NCI-H1694 (cell line): ENCODE results near the gene LCN15.
"Not testable (repeated sequence)": the region's sequence is repeated elsewhere in the genome, so short reads cannot be mapped to it uniquely, and the experiment has no call there.

Experiments
- DNase-seq: peaks from one replicate; lab custom pipeline; 2025; lab: John Stamatoyannopoulos, UW

LCN15 gene

DNA sequence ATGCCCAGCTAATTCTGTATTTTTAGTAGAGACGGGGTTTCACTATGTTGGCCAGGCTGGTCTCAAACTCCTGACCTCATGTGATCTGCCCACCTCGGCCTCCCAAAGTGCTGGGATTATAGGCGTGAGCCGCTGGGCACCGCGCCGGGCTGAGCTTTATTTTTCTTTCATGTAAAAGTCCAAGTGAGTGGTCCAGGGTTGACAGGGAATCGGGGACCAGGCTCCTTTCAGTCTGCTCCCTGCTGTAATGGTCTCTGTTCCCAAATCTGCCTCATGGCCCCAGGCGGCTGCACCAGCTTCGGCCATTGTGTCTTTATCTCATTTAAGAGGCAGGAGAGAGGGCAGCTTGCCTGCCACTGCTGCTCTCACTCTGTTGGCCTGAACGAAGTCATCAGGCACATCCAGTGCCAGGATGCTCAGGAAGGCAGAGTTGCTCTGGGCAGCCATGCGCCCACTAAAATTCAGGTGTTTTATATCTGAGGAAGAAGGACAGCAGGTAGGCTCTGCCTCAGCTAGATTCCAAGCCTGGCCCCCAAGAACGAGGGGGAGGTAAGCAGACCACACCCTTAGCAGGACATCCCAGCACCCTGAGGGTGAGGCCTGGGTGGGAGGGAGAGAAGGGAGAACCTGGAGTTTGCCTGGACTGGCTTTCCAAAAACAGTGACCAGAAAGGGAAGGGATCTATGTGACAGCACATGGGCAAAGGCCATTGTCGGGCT lies 30.1 kb upstream of the LCN15 start:
- DNase-seq: no peak

DNA sequence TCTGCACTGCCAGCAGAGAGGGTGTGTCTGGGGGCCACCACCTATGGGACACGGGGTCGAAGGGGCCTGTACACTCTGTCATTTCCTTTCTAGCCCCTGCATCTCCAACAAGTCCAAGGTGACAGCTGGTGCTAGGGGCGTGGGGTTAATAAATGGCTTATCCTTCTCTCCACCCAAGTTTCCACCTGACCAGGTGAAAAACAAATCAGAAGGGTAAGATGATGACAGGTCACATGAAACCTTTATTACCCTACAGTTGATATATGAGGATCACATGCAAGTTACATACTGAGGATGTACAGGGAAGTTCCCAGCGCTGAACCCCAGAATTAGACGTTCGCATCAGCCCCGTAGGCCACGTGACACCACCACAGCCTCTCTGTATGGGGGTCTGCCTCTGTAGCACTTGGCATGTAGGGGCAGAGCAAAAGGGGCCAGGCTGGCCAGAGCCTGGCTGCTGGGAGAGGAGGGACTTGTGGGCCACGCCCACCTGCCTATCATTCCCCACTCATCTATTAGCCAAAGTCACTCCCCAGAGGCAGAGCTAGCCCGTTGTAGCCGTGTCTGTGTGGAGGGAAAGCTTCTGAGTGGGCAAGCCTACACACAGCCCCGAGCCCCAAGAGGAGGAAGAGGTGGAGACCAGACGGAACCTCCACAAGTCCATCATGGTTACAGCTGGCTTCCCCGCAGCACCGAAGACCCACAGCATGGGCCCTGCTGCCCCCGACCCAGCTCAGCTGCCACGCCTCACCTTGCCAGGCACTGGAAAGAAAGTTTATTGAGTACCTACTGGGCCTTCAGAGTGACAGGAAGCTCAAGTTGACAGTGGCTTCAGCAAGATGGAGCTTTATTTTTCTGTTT lies 29.0 kb upstream of the LCN15 start:
- no peak for DNase-seq

DNA sequence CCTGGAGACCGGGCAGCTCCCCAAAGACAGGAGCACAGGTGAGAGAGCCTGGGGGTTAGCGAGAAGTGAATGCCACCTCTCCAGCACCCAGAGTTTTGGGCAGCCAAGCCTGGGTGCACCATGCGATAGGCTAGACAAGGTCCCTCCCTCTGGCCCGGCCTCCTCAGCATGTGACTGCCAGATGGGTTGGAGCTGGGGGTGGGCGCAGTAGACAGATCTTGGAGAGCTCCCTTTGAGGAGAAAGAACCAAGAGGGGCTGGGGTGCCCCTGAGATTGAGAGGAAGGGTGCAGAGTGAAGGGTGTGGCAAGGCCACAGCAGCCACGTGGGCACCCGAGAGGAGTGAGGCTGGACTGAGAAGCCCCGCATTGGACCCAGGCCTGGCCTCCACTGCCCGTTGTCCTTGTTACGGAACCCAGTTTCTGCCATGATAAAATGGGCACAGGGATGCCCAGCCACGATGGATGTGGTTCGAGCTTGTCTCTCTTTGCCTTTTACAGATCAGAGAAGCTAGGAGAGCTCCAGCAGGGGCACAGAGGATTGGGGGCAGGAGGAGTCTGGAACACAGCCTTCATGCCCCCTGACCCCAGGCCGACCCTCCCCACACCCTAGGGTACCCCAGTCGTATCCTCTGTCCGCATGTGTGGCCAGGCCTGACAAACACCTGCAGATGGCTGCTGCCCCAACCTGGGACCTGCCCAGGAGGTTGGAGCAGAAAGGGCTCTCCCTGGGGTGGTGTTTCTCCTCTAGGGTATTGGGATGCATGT lies 28.2 kb upstream of the LCN15 start:
- no peak for DNase-seq

GRCh38 chr9:136791516-136792276 lies 27.4 kb upstream of the LCN15 start:
- peak; percentile 26 for DNase-seq

DNA sequence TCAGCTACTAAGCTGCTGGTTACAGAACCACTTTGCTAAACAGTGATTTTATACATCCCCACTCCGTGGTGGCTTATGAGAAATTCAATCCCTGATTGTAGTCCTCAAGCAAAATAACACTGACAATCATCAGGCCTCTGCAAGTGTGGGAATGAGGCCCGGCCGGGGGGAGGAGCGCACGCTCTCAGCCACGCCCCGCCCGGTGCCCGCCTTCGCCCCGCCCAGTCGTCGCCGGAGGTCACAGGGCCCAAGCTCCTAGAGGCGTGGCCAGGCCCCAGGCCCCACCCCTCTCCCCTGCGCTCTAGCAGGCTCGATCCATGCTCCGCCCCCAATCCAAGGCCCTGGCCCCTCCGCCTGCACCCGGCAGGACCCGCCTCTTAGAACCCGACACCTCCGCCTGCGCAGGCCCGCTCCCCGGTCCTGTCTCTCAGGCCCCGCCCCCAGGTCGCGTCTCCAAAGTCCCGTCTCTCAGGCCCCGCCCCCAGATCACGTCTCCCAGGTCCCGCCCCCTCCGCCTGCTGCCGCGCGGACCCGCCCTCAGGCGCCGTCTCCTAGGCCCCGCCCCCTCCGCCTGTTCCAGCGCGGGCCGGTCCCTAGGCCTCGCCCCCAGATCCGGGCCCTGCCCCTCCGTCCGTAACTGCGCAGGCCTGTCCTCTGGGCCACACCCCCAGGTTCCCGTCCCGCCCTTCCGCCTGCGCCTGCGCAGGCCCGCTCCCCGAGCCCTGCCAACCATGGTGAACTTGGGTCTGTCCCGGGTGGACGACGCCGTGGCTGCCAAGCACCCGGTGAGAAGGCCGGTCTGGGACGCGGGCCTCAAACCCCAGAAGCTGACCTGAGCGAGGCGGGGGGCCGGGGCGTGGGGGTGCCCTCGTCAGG lies 26.6 kb upstream of the LCN15 start, which contains the start of gene TMEM141:
TSS of gene TMEM141 (plus strand) at position 705 of the 876 bp plus-strand sequence. CDS start at position 732, 27 bp downstream.
- DNase-seq: peak; percentile 94

DNA sequence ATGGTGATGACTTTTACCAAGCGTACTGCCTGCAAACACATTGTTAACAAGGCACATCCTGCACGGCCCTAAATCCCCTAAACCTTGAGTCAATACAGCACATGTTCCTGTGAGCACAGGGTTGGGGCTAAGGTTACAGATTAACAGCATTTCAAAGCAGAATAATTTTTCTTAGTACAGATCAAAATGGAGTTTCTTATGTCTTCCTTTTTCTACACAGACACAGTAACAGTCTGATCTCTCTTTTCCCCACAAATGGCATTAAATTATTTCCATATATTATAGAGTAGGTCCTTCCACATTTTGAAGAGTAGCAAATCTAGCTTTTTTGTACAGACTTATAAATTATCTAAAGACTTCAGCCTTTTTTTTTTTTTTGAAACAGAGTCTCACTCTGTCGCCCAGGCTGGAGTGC lies 25.2 kb upstream of the LCN15 start:
- DNase-seq: no peak

- DNase-seq: not testable (repeated sequence)
Measured at GRCh38 chr9:136788644-136789522, 24.6 kb upstream of the LCN15 start.

DNA sequence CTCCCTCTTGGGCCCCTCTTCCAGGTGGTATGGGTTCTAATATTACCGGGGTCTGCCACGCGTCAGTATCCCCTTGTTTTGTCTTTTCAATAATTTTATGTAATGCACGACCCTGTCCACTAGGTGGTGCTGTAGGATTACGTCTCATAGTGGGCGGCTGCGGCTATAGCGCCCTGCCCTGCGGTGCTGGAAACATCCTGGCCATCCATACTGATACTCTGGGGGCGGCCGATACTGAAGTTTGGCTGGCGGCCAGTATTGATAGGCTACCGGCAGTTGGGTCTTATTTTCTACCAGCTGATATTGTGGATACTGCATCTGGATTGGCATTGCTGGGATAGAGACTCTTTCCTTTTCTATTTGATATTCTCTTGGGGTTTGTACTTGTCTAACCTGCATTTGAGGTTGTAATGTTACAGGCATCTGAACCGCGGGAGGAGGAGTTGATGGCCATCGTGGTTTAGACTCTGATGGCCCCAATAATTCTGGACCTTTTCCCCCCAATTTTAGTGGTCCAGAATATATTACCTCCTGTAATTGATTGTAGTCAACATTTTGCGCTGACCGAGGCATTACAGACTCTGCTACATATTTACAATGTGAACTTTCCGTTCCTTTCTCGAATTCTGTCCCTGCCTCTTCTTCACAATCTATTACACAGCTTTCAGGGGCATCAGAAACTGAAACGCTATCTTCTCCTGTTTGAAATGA lies 23.5 kb upstream of the LCN15 start:
- DNase-seq: peak; percentile 69

DNA sequence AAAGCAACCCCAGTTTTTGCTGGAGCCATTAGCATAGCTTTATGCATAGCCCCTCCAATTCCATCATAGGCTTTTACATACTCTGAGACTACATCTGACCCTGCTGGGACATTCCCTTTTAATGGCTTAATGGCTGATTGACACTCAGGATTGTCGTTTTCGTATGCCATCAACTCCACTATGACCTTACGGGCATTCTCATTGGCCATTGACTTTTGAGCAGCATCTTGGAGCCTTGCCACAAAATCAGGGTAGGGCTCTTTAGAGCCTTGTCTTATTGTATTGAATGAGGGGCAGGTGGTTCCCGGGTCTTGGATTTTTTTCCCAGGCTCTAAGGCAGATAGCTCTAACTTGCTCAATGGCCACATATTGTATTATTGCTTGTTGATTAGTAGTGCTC lies 22.7 kb upstream of the LCN15 start:
- not testable (repeated sequence) for DNase-seq

DNA sequence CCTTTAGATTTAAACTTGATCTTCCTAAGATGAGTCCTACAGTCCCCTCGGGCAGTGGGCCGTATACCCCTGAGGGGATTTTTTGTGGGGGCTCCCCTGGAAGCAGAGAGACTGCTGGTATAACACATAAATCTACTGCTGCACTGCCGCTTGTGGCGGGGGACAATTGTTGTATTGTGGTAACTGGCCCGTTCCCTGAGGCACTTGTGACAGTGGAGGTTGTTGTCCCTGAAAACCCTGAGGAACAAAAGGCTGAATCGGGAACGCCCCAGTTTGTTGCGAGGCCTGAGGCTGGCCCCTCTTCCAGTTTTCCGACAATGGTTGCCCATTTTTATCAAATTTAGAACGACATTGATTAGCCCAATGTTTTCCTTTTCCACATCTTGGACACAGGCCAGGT lies 22.1 kb upstream of the LCN15 start:
- no peak for DNase-seq

DNA sequence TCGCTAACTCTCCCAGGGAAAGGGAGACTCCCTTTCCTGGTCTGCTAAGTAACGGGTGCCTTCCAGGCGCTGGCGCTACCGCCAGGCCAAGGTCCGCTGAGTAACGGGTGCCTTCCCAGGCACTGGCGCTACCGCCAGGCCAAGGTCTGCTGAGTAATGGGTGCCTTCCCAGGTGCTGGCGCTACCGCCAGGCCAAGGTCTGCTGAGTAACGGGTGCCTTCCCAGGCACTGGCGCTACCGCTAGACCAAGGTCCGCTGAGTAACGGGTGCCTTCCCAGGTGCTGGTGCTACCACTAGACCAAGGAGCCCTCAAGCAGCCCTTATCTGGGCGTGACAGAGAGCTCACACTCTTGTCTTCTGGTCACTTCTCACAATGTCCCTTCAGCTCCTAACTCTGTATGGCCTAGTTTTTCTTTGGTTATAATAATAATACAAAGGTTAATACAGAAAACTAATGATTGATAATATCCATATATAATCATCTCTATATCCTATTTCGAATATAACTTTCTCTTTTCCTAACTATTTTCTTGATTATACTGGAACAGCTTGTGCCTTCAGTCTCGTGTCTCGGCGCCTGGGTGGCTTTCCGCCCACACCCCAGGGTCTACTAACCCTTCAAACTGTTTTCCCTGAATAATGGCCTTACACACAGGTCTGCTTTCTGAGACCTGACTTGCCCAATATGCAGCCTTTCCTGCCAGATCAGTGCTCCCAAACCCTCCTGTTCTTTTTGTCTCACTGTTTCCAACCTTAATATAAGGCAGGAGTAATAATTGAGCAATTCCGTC lies 21.4 kb upstream of the LCN15 start:
- not testable (repeated sequence) for DNase-seq

- no peak for DNase-seq
Measured at GRCh38 chr9:136784997-136785361, 20.7 kb upstream of the LCN15 start.

- DNase-seq: peak; percentile 67
Measured at GRCh38 chr9:136784249-136784996, 20.1 kb upstream of the LCN15 start.

GRCh38 chr9:136782452-136782851 lies 18.1 kb upstream of the LCN15 start:
- DNase-seq: no peak

DNA sequence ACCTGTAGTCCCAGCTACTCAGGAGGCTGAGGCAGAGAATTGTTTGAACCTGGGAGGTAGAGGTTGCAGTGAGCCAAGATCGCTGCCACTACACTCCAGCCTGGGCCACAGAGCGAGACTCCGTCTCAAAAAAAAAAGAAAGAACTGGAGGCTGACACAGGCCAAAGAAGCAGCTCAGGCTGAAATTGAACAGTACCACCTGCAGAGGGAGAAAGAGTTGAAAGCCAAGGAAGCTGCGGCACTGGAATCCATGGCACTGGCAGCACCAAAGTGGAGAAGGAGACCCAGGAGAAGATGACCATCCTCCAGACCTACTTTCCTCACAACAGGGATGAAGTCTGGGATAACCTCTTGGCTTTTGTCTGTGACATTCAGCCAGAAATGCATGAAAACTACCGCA lies 15.5 kb upstream of the LCN15 start:
- no peak for DNase-seq

GRCh38 chr9:136777359-136777758 lies 13.0 kb upstream of the LCN15 start:
- DNase-seq: no peak

DNA sequence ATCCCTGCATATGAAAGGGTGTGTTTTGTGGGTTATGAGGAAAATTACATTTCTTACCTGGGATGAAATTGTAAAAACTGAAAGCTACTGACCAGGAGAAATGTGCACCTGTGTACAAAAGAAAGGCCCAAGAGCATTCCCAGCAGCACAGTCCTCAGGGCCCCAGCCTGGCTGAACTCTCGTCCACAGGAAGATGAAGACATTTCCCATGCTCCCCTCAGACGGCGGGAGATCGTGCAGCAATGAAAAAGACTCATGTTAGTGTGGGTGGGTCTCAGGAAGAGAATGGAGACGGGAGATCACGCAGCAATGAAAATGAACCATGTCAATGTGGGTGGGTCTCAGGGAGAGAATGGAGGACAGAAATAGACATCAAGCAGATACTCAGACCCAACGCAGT lies 12.6 kb upstream of the LCN15 start:
- no peak for DNase-seq

DNA sequence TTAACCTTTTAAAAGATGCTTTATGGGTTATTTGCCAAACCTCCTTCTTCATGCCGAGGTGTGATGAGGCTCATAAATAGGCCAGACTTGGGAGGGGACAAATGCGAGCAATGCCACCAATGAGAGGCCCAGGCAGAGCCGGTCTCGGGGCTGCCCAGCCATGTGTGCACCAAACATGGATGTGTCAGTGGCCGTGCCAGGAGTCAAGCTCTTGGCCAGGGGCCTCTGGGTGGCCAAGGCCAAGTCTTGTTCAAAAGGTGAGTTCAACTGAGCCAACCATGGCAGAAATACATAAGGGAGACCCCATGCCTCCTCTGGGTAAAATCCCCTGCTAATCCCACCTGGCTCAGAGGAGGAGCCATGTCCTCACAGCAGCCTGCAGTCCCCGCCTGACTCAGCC lies 10.9 kb upstream of the LCN15 start:
- DNase-seq: no peak
